GM21515 (cell line): ENCODE data around the gene MYO1H.
"Not testable (repeated sequence)": the region's sequence is repeated elsewhere in the genome, so short reads cannot be mapped to it uniquely, and the experiment has no call there.

Experiments used
- ATAC-seq: cut with Tn5 transposase; IDR thresholded peaks from one replicate; pipeline ENCODE4 v1.9.1; 2021; ENCODE audit not compliant: unreplicated experiment

The MYO1H gene, protein sequence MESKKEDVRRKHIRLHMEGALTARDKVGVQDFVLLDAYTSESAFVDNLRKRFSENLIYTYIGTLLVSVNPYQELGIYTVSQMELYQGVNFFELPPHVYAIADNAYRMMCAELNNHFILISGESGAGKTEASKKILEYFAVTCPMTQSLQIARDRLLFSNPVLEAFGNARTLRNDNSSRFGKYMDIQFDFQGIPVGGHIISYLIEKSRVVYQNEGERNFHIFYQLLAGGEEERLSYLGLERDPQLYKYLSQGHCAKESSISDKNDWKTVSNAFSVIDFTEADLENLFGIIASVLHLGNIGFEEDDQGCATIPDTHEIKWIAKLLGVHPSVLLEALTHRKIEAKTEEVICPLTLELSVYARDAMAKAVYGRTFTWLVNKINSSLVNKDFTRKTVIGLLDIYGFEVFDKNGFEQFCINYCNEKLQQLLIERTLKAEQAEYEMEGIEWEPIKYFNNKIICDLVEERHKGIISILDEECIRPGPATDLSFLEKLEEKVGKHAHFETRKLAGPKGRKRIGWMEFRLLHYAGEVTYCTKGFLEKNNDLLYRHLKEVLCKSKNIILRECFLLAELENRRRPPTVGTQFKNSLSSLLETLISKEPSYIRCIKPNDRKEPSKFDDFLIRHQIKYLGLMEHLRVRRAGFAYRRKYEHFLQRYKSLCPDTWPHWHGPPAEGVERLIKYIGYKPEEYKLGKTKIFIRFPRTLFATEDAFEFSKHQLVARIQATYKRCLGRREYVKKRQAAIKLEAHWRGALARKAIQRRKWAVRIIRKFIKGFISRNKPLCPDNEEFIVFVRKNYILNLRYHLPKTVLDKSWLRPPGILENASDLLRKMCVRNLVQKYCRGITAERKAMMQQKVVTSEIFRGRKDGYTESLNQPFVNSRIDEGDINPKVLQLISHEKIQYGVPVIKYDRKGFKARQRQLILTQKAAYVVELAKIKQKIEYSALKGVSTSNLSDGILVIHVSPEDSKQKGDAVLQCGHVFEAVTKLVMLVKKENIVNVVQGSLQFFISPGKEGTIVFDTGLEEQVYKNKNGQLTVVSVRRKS

DNA sequence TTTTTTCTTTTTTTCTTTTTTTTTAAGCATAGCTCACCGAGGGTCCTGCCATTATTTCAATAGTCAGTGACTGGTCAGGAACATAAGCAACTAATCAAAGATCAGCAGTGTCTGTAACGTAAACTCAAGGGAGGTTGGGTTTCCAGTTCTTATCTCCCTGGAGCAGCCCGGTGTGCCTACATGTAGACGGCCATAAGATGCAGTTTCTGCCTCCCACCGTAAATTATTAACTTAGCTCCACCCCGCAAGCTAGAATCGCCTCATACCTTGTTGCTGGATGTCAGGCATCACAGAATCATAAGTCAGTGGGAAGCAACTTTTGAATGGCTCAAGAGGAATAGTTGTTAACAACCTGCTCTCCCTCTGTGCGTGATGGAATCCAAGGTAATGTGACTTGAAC lies at the start of gene MYO1H:
Gene MYO1H, plus strand, starts transcription at position 312 of the 400 bp plus-strand sequence. Its CDS starts 61 bp downstream, at position 373.
- no peak for ATAC-seq

DNA sequence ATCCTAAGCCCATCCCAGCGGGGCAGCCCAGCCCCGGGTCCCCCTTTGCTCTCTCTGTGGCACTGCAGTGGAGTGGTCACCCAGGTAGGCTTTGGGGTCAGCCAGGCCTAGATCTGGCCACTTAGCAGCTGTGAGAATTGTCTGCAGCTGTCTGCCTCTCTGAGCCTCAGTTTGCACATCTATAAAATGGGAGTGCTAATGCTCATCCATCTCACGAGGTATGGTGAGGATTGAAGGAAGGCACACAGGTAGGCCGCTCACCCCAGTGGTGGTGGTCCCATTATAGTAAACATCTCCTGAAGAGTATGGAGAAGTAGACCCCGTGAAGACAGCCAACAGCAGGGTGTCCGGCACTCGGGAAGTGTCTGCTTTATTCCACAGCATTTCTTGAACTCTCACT lies 47.9 kb upstream of the MYO1H start:
- no peak for ATAC-seq

DNA sequence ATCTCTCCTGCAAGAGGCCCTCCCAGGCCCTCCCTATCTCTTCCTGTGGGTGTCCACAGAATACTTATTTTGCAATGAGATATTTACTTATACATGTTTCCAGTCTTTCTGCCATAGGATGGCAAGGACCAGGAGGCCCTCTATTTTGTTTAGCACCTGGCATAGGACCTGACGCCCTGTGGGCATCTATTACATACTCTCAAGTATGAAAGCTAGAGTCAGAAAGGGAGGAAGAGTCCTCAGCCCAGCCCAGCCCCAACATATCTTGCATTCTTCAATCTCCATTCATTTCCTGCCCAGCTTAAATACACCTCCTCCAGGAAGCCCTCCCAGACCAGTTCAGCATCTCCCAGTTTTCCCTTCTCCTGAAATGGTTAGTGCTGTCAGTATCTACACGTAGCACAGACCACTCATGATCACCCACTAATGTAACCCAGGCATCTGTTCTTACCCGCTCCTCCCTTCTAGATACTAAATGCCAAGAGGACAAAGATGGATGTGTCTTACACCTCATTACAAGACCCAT lies 46.0 kb upstream of the MYO1H start:
- no peak for ATAC-seq

DNA sequence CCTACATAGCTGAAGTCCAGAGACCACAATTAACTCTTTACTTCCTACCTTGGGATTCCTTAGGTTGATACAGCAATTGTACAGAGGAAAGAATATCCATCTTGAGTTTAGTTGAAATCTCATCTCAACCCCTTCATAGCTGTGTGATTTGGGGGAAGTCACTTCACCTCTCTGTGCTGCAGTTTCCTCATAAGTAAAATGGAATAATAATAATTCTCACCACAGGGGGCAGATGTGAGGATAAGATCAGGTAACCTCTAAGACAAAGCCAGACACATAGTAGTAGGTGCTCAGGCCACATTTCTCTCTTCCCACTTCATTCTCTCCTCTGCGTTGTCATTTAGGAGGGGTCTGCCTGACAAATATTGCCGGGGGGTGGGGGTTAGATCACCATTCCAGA lies 45.3 kb upstream of the MYO1H start:
- ATAC-seq, result no peak

DNA sequence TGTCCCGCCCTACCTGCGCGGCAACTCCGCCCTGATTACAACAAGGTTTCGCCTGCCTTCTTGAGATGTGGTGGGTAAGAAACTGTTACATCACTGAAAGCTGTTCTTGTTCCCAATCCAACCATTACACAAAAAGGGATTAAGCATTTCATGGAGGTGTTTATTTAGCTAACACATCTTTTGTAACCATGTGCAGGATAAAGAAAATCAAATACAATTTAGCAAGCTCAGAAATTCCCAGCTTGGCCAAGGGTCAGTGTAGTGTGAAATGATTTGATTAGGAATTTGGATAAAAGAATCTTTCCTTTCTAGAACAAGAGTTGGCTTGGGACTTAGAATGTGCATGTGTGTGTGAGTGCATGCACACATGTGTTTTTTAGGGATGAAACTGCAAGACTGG lies 44.9 kb upstream of the MYO1H start:
- no peak for ATAC-seq

DNA sequence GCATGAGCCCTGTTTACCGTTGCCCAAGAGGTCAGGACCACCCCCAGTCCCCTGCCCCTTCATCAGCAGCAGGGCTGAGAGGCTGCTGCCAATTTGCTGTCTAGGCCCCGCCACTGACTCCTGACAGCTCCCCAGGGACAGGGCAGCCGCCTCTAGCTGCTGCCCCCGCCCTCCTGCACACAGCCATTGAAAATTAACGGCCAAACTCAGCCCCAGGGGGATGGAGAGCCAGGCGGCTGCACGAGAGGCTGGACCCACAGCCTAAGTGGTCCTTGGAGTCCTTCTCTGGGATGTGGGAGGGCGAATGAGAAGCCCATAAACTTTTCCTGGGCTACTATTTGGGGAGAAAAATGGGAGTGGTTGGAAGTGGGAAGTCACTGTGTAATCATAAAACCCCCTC lies 43.2 kb upstream of the MYO1H start:
- no peak for ATAC-seq

DNA sequence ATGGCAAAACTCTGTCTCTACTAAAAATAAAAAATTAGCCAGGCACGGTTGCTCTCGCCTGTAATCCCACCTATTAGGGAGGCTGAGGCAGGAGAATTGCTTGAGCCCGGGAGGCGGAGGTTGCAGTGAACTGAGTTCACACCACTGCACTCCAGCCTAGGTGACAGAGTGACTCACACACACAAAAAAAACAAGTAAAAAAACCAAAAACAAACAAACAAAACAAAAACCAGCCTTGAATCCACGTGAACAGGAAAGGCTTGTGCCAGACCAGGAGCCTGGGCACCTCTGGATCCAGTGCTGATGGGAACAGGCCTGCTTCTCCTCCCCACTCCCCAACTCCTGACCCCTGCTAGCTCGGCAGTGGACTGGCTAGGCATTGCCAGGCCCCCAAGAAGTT lies 42.2 kb upstream of the MYO1H start:
- no peak for ATAC-seq

DNA sequence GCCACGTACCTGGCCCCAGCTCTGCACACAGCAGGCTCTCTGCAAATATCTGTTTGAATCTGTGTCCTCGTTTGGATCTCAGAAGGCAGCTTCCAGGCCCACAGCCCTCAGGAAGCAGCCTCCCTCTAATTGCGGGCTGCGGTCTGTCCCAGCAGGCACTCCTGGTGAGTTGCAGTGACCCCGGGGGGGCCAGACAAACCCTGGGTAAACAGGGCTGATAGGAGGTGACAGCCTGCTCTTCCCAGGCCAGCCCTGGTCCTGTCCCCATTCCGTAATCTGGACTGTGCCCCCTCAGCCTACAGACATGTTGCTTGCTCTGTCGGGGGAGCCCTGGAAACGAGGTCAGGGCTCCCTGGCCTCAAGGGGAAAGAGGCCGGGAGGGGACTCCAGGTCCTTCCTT lies 40.6 kb upstream of the MYO1H start:
- ATAC-seq, result no peak

DNA sequence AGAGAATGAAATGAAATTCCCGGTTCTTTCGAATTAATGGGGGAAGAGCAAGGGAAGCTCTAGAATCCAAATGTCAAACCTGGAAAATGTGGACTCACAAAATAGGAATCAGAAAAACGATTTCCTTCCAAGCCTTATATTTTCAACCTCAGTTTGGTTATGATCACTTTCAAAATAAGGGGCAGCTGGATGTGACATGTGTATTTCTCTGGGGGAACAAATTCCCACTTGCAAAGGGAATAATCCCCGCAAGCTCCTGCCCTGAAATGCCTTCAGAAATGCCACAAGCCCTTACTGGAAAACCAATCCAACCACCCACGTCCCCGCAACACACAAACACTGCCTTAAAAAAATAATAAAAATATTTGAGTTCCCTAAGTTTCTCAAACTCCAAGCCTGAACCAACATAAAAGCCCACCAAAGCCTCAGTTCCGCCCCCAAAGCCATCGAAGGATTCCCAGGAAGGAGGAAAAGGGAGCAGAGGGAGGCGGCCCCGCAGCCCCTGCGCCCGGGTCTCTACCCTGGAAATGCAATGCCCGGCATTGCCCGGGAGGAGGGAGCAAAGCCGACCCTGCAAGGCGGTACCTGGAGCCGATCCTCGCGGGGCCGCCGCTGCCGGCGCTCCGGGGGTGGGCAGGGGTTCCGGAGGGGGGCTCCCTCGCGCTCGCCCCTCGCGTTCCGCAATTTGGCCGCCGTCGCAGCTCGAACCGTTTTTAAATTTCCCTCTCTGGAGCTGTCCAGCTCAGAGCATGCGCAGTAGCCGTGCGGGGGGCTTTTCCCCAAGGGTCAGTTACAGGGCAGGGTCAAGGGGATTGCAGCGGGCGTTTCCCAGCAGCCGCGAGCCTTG lies 38.9 kb upstream of the MYO1H start, which contains the start of gene FOXN4:
Gene FOXN4, minus strand, starts transcription at position 751 of the 847 bp plus-strand sequence. CDS start 963 bp downstream, outside the sequence.
- ATAC-seq, result no peak

DNA sequence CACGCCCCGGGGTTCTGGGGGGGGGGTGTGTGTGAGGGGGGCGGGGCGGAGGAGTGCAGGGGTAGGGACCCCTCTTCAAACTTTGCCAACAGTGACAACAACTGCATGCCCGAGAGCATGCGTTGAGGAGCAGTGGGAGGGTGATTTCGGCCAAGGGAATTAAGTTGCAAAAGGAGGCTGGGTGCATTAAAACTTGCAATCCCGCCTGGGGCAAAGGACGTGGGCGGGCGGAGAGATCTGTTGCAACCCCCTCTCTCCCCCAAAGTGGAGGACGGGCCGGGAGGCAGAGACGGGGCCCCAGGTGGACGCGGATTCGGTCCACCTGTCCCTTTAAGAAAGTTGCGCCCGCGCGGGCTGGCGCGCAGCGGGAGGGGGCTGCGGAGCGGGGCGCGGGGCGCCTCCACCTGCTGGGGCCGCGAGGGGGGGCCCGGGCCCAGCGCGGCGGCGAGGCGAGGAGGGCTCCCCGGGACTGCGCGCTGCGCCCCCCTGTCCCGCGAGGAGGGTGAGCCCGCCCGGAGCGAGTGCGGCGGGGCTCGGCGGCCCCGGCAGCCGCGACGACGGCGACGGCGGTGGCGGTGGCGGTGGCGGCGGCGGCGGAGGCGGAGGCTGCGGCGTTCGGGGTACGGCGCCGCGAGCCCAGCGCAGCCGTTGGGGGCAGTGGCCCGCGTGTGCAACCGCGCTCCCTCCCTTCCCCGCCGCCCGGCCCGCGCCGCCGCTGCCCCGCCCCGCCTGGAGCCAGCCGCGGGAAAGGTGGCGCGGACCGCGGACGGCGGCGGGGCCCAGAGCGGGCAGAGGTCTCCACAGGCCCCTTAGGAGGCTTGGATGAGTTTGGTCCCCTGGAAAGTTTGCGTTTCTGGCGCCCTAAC lies 38.1 kb upstream of the MYO1H start:
- ATAC-seq, result no peak

DNA sequence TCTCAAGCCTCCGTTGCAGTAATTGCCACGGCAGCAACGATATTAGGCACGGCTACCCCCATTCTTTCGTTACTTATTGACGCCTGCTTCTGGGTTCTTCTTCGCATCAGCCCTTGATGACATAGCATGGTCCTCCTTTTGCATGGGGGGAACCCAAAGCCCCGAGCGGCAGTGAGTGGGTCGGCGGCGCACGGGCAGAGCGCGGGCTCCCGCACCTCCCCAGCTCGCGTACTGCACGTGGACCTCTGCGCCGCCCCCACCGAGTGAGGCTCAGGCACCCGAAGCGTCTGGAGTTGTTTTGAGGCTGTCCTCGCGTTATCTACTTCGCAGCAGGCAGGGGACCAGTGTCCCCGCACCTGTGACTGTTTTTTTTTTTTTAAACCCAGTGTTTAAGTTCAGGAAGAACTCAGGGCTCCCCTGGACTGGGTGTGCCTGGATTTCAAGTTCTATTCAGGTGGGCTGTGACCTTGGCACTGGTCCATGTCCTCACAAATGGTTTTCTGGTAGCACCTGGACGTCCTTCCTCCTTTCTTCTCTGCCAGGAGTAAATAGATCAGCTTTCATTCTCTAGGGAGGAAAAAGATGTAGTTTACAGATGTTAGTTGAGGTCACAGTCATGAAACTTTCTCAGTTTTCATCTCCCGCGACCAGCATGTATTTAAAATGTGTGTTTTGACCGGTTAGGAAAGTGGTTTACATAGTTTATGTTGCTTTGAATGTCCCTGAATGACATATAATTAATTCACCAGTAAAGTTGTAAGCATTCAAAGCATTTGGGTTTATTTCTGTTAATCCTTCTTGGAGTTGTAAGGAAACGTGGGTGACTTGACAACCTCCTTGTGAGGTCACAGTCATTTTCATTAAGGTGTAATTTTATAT lies 37.2 kb upstream of the MYO1H start:
- no peak for ATAC-seq

DNA sequence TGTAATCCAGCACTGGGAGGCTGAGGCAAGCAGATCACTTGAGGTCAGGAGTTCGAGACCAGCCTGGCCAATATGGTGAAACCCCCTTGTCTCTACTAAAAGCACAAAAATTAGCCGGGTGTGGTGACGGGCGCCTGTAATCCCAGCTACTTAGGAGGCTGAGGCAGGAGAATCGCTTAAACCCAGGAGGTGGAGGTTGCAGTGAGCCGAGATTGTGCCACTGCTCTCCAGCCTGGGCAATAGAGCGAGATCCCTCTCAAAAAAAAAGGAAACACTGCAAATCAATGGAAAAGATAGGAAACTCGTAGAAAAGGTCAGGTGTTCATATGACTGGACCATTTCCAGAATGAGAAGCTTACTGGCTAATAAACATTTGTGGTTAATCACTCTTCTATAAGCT lies 26.4 kb upstream of the MYO1H start:
- ATAC-seq, result not testable (repeated sequence)

DNA sequence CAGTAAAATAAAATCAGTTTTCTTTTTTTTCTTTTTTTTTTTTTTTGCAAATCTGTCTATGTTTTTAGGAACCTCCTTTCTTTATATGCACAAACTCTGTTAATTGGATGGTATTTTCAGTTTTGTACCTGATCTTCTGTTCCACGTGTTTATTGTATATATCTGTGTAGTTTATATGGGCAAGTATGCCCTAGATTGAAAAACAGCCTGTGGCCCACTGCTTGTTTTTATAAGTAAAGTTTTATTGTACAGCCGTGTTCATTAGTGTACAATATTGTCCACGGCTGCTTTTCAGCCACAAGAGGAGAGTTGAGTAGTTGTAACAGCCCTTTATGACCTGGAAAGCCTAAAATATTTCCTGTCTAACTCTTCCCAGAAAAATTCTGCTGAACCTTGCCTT lies 18.7 kb upstream of the MYO1H start:
- no peak for ATAC-seq

DNA sequence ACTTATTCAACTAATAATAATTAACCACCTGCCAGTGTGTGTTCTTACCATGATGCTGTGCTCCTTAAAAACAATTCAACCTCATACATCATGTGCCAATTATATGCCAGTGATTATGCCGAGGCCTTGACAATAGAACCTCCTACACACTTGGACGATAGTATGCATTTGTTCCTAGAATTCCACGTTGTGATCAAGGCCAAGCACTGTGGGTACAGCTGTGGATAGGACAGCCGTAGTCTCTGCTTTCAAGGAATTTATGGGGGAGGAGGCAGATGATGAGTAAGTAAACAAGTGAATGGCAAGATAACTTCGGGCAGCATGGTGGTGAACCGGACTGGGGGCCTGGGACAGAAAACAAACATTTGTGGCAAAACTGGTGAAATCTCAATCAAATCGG lies 18.0 kb upstream of the MYO1H start:
- no peak for ATAC-seq

DNA sequence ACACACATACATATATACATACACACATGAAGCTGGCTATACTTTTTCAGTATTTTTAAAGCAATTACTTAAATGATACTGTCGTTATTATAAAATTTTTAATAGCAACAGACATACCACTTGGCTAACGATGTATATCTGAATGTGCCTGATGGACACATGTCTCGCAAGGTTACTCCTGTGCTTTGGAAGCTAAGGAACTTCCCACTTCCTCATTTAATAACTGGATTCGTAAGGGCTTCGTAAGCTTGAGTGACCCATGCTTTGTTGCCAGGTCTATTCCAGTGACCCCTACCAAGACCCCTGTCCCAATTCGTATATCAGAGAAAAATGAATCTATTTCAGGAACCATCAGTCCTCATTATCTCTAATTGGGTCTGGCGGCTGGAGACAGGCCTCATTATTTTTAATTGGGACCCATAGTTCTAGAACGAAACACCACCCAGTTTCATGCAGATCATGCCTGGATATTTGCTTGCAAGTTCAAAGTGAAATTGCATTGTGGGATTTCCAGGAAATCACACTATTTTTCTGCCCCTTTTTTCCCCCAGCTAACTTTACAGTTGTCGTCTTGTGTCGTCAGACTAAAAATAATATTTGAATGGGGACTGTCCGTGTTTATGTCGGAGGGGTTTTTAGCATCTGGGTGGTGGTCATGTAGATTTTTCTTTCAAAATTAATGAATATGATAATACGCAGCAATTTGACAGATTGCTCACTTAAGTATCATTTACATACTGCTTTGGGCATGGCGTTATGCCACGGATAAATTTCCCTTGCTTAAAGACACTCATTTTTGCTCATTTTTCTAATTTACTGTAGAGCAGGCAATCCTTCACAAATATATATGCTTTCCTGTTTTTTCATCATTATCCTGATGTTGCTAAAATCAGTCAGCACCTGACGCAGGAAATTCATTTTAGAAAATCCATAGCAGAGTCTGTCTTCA lies 17.1 kb upstream of the MYO1H start:
- ATAC-seq, result no peak

DNA sequence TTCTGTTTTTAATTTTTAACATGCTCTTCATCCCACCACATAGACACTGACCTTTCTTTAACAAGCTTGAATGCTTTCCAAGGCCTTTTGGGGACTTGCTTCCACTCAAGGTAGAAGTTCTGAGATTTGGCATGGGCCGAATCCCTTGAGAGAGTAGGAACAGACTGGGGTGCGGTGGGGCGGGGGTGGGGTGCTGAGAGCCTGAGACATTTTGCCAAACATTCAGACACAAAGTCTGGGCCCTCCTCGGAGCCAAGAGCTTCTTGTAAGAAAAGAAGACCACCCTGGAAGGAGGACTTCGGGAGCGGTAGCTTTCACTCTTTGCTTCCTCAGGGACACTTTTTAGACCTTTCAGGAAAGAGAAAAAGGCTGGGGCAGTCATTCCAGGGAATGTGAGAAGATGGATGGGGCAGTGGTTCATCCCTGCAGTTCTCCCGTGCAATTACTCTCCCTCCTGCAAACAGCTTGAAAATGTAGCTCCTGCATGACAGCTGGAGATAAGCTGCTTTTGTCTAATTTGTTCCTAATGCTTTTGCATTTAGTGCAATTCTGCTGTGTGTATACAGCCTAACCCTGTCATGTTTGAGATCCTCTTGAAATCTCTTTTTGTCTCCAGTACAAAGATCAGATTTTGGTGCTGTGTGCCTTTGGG lies 16.3 kb upstream of the MYO1H start:
- no peak for ATAC-seq

DNA sequence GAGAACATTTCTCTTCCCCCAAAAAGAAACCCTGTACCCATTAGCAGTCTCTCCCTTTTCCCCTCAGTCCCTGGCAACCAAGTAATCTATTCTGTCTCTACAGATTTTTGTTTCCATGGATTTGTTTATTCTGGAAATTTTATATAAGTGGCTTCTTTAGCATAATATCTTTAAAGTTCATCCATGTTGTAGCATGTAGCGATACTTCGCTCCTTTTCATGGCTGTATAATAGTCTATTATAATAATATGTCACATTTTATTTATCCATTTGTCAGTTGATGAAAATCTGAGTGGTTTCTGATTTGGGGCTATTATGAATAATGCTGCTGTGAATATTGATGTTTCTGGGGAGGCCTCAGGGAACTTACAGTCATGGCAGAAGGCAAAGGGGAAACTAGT lies 12.8 kb upstream of the MYO1H start:
- no peak for ATAC-seq
